Activated CD4-positive, alpha-beta T cell treated with anti-CD3 and anti-CD28 coated beads, Interleukin-2, amount 10 ng/mL, durations not matched to agents 7 days and 5 days (primary cell): Measurements from ENCODE around the gene RBBP8NL. TPM values are rescaled to one million over a fixed set of nuclear protein-coding genes. Genes with fewer than 3 reads are reported as not detected.

Source experiments
- CTCF ChIA-PET: fragments of 350-600 bp; sonication (Branson Sonifier 250); formaldehyde crosslinking; loops from one replicate; lab custom pipeline; 2021; ENCODE audit warnings: antibody characterized with exemption; lab: Charles Lee
- POLR2A ChIA-PET: fragments of 350-600 bp; sonication (Branson Sonifier 250); formaldehyde crosslinking; loops from one replicate; lab custom pipeline; 2021; ENCODE audit warnings: antibody characterized with exemption; lab: Charles Lee
- DNase-seq: peaks from one replicate; pipeline ENCODE4 v3.0.0-alpha.2; 2020
- H3K27ac Mint-ChIP-seq: one replicate; pipeline ENCODE4 v1.8.0; 2021; ENCODE audit warnings: mild to moderate bottlenecking, moderate library complexity, mixed read lengths
- H3K27me3 Mint-ChIP-seq: one replicate; pipeline ENCODE4 v1.8.0; 2021; ENCODE audit warnings: mixed read lengths
- H3K36me3 Mint-ChIP-seq: one replicate; pipeline ENCODE4 v1.8.0; 2021; ENCODE audit warnings: low read depth, mixed read lengths
- H3K4me1 Mint-ChIP-seq: one replicate; pipeline ENCODE4 v1.8.0; 2021; ENCODE audit warnings: mixed read lengths
- H3K4me3 Mint-ChIP-seq: one replicate; pipeline ENCODE4 v1.8.0; 2021; ENCODE audit warnings: mild to moderate bottlenecking, moderate library complexity, mixed read lengths
- H3K9me3 Mint-ChIP-seq: one replicate; pipeline ENCODE4 v1.8.0; 2021; ENCODE audit warnings: mixed read lengths
- total RNA-seq, 2 experiments: library from RNA; stranded (reverse); gene quantifications; one replicate each; pipeline ENCODE4 v1.2.3, GENCODE V29; 2021

Gene RBBP8NL
- total RNA-seq, 2 experiments from 2014 or later: not detected

- no peaks in the 10 kb centered on the region for H3K4me1 Mint-ChIP-seq
- H3K4me3 Mint-ChIP-seq: no peak overlapping the region
- no peak for DNase-seq
- no peak overlapping the region for H3K27ac Mint-ChIP-seq
- ChIA-PET POLR2A (no interaction called here), CTCF (no interaction called here)
- H3K36me3 Mint-ChIP-seq: no peaks in the 10 kb centered on the region
- peaks cover 5% of the 10 kb centered on the region for H3K9me3 Mint-ChIP-seq
- peaks cover 18% of the 10 kb centered on the region for H3K27me3 Mint-ChIP-seq
Measured at GRCh38 chr20:62371588-62372041, 55.7 kb downstream of the RBBP8NL start.

GRCh38 chr20:62370807-62371587 lies 56.3 kb downstream of the RBBP8NL start:
- H3K27me3 Mint-ChIP-seq: peaks cover 18% of the 10 kb centered on the region
- ChIA-PET CTCF (interaction anchor here (1.1 kb wide), 1 partner anchor 70 kb away, joined by 3 read pairs; no protein-coding TSS in a partner anchor), POLR2A (no interaction called here)
- no peaks in the 10 kb centered on the region for H3K36me3 Mint-ChIP-seq
- H3K9me3 Mint-ChIP-seq: peaks cover 5% of the 10 kb centered on the region
- no peak overlapping the region for H3K4me3 Mint-ChIP-seq
- H3K4me1 Mint-ChIP-seq: no peaks in the 10 kb centered on the region
- H3K27ac Mint-ChIP-seq: no peak overlapping the region
- DNase-seq: no peak

GRCh38 chr20:62370115-62370806 lies 57.1 kb downstream of the RBBP8NL start:
- CTCF ChIA-PET: interaction anchor here (1.1 kb wide), 1 partner anchor 69 kb away, joined by 3 read pairs; no protein-coding TSS in a partner anchor
- Mint-ChIP-seq H3K27ac (no peak overlapping the region), H3K36me3 (no peaks in the 10 kb centered on the region), H3K4me3 (no peak overlapping the region), H3K4me1 (no peaks in the 10 kb centered on the region), H3K9me3 (peaks cover 5% of the 10 kb centered on the region), H3K27me3 (peaks cover 20% of the 10 kb centered on the region)
- POLR2A ChIA-PET: no interaction called here
- DNase-seq: no peak

GRCh38 chr20:62369815-62370114 lies 57.6 kb downstream of the RBBP8NL start:
- Mint-ChIP-seq H3K4me3 (no peak overlapping the region), H3K27ac (no peak overlapping the region), H3K36me3 (no peaks in the 10 kb centered on the region), H3K9me3 (peaks cover 5% of the 10 kb centered on the region), H3K4me1 (no peaks in the 10 kb centered on the region), H3K27me3 (peaks cover 25% of the 10 kb centered on the region)
- DNase-seq: no peak
- ChIA-PET POLR2A (no interaction called here), CTCF (interaction anchor here (1.1 to 1.7 kb wide), 3 partner anchors 46 to 68 kb away, joined by 3 to 5 read pairs (median 3); no protein-coding TSS in a partner anchor)

DNA sequence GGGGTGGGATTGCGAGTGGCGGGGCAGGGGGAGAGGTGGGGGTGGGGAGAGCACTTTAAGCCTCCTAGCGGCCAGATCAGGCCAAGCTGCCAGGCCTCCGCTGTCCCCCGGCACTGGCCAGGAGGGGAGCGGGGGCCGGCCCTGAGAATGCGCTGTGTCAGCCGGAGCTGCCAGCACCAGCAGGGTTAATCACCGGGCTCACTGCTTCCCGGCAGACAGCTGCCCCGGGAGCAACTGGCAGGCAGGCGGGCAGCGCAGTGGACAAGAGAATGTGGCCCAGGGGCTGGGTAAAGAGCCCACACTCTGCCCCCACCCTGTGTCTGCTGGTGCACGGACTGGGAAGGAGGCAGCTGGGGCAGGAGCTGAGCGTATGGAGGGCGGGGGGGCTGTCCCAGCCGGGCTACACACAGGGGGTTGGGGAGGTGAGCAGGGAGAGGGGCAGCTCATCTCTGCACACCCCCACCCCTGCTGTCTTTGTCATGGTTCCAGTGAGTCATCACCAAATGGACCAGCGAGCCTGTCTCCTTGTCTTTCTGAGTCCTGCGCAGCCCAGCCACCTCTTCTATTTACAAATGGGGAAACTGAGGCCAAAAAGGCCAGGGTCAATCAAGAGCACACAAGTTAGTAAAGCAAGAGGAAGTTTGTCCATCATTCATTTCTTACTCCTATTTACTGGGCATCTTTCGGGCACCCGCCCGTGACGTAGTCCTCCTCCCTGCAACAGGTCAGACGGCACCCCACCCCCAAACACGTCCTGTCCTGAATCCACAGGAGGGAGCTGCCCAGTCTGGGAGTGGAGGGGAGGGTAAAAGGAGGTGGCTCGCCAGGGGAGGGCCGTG lies 58.1 kb downstream of the RBBP8NL start:
- H3K27ac Mint-ChIP-seq: no peak overlapping the region
- ChIA-PET POLR2A (no interaction called here), CTCF (interaction anchor here (0.7 to 1.8 kb wide), 6 partner anchors 13 to 68 kb away, joined by 3 to 5 read pairs (median 4); no protein-coding TSS in a partner anchor)
- H3K9me3 Mint-ChIP-seq: peaks cover 5% of the 10 kb centered on the region
- DNase-seq: no peak
- no peak overlapping the region for H3K4me3 Mint-ChIP-seq
- H3K4me1 Mint-ChIP-seq: no peaks in the 10 kb centered on the region
- H3K36me3 Mint-ChIP-seq: no peaks in the 10 kb centered on the region
- H3K27me3 Mint-ChIP-seq: peaks cover 27% of the 10 kb centered on the region

GRCh38 chr20:62368392-62368975 lies 58.9 kb downstream of the RBBP8NL start:
- POLR2A ChIA-PET: no interaction called here
- H3K27ac Mint-ChIP-seq: no peak overlapping the region
- peaks cover 5% of the 10 kb centered on the region for H3K9me3 Mint-ChIP-seq
- CTCF ChIA-PET: interaction anchor here (0.7 to 1.8 kb wide), 6 partner anchors 14 to 67 kb away, joined by 3 to 5 read pairs (median 4); no protein-coding TSS in a partner anchor
- H3K27me3 Mint-ChIP-seq: peaks cover 27% of the 10 kb centered on the region
- no peaks in the 10 kb centered on the region for H3K4me1 Mint-ChIP-seq
- DNase-seq: no peak
- no peaks in the 10 kb centered on the region for H3K36me3 Mint-ChIP-seq
- H3K4me3 Mint-ChIP-seq: no peak overlapping the region

- CTCF ChIA-PET: interaction anchor here (0.9 to 1.8 kb wide), 4 partner anchors 15 to 67 kb away, joined by 3 to 5 read pairs (median 4); no protein-coding TSS in a partner anchor
- Mint-ChIP-seq H3K27ac (no peak overlapping the region), H3K9me3 (peaks cover under 1% of the 10 kb centered on the region), H3K4me1 (no peaks in the 10 kb centered on the region), H3K36me3 (no peaks in the 10 kb centered on the region), H3K27me3 (peaks cover 27% of the 10 kb centered on the region), H3K4me3 (peak overlapping the region; percentile 27)
- DNase-seq: no peak
- POLR2A ChIA-PET: no interaction called here
Measured at GRCh38 chr20:62367633-62368391, 59.5 kb downstream of the RBBP8NL start.

- Mint-ChIP-seq H3K4me3 (peak within 1 kb of the TSS; percentile 27), H3K27me3 (peaks cover 27% of the 10 kb centered on the region), H3K27ac (no peak within 1 kb of the TSS), H3K9me3 (no peaks in the 10 kb centered on the region), H3K4me1 (no peaks in the 10 kb centered on the region), H3K36me3 (no peaks in the 10 kb centered on the region)
- no peak for DNase-seq
- ChIA-PET CTCF (interaction anchor here (0.9 kb wide), 1 partner anchor 48 kb away, joined by 3 read pairs; no protein-coding TSS in a partner anchor), POLR2A (no interaction called here)
Measured at GRCh38 chr20:62367136-62367632, 60.2 kb downstream of the RBBP8NL start, which contains the start of gene LAMA5. LAMA5 (minus strand) TSS chr20:62367312; CDS start chr20:62367245, 67 bp downstream.

GRCh38 chr20:62366370-62367135 lies 60.8 kb downstream of the RBBP8NL start:
- CTCF ChIA-PET: no interaction called here
- Mint-ChIP-seq H3K27me3 (peaks cover 27% of the 10 kb centered on the region), H3K27ac (no peak overlapping the region), H3K9me3 (no peaks in the 10 kb centered on the region), H3K4me1 (no peaks in the 10 kb centered on the region), H3K4me3 (no peak overlapping the region), H3K36me3 (no peaks in the 10 kb centered on the region)
- POLR2A ChIA-PET: no interaction called here
- no peak for DNase-seq

- POLR2A ChIA-PET: no interaction called here
- Mint-ChIP-seq H3K27me3 (peaks cover 27% of the 10 kb centered on the region), H3K4me1 (no peaks in the 10 kb centered on the region), H3K36me3 (no peaks in the 10 kb centered on the region), H3K27ac (no peak overlapping the region), H3K4me3 (no peak overlapping the region), H3K9me3 (no peaks in the 10 kb centered on the region)
- no peak for DNase-seq
- CTCF ChIA-PET: interaction anchor here (2.0 kb wide), 1 partner anchor 17 kb away, joined by 6 read pairs; no protein-coding TSS in a partner anchor
Measured at GRCh38 chr20:62365814-62366369, 61.4 kb downstream of the RBBP8NL start.
